ENCODE measurements around the gene STIP1. TPM values are rescaled to one million over a fixed set of nuclear protein-coding genes. Genes with fewer than 3 reads are reported as not detected.

STIP1 gene
- total RNA-seq, 1 donor from 2014 or later: 91.3 TPM

GRCh38 chr11:64198511-64198910, 12.5 kb downstream of the STIP1 start:
- intact Hi-C loops (cut with DNase I): no loop called here
- no peaks in the 10 kb centered on the region for H3K4me1 ChIP-seq
- no peaks in the 10 kb centered on the region for H3K27me3 ChIP-seq
- DNase-seq (ENCODE audit: extremely low spot score in 2 of 2): no peak
- H3K36me3 ChIP-seq: peaks cover 7 to 97% of the 10 kb centered on the region in 2 donors
- TF ChIP-seq CTCF (IDR thresholded peaks at IDR 0.05) (no peak), POLR2A (IDR thresholded peaks at IDR 0.05) (no peak), POLR2AphosphoS5 (IDR thresholded peaks at IDR 0.05; ENCODE audit: insufficient read depth in 1 of 2, low read depth in 1 of 2) (no peak)
- no peak overlapping the region for H3K27ac ChIP-seq
- H3K4me3 ChIP-seq: no peak overlapping the region
- no peaks in the 10 kb centered on the region for H3K9me3 ChIP-seq

- DNase-seq (ENCODE audit: extremely low spot score in 2 of 2): no peak
- TF ChIP-seq POLR2AphosphoS5 (IDR thresholded peaks at IDR 0.05; ENCODE audit: insufficient read depth in 1 of 2, low read depth in 1 of 2) (no peak), POLR2A (IDR thresholded peaks at IDR 0.05) (no peak), CTCF (IDR thresholded peaks at IDR 0.05) (no peak)
- Histone ChIP-seq H3K9me3 (no peaks in the 10 kb centered on the region), H3K4me3 (no peak overlapping the region), H3K27me3 (no peaks in the 10 kb centered on the region), H3K4me1 (peaks cover 11% of the 10 kb centered on the region), H3K36me3 (peaks cover 0 to 73% of the 10 kb centered on the region in 2 donors), H3K27ac (no peak overlapping the region)
- intact Hi-C loops (cut with DNase I): no loop called here
These were observed 15.6 kb downstream of the STIP1 start for GRCh38 chr11:64201543-64201942.

DNA sequence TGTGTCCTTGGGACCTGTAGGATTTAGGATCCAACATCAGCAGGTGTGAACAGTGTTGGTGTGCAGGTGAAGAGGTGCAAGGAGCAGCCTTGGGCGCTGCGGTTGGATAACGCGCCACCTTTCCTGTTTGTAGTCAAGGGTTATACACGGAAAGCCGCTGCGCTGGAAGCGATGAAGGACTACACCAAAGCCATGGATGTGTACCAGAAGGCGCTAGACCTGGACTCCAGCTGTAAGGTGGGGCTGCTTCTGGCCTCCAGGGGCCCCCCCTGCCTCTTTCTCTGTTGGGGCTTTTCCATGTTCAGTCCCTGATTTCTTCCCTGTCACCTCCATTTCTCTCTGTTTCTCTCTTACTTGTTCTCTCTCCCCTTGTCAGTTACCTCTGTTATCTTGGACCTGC, 17.0 kb downstream of the STIP1 start:
- H3K4me1 ChIP-seq: peaks cover 18% of the 10 kb centered on the region

DNA sequence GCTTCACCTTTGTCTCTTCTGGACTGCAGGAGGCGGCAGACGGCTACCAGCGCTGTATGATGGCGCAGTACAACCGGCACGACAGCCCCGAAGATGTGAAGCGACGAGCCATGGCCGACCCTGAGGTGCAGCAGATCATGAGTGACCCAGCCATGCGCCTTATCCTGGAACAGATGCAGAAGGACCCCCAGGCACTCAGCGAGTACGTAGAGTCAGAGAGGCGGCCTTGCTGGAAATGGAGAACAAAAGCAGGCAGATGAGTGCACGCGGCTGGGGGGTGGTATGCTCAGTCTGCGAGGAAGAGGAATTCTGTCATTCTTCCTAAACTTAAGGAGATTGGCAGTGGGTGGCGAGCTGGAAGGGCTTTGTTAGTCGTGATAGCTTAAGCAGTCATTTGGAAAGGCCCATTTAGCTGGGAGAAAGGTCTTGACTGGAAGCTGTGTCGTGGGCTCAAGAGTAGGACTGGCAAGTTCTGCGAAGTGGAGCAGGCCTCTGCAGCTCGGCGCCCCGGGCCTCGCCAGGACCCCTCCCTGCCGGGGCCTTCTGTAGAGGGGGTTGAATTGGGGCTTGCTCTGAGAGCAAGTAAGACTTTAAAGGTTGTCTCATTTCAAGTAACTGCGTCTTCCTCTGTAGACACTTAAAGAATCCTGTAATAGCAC, 17.6 kb downstream of the STIP1 start:
- Histone ChIP-seq H3K4me1 (peaks cover 23% of the 10 kb centered on the region), H3K36me3 (peaks cover 0 to 53% of the 10 kb centered on the region in 2 donors), H3K27ac (no peak overlapping the region), H3K27me3 (no peaks in the 10 kb centered on the region), H3K4me3 (no peak overlapping the region), H3K9me3 (no peaks in the 10 kb centered on the region)
- intact Hi-C loops (cut with DNase I): no loop called here
- TF ChIP-seq CTCF (IDR thresholded peaks at IDR 0.05): no peak
- TF ChIP-seq POLR2AphosphoS5 (IDR thresholded peaks at IDR 0.05; ENCODE audit: insufficient read depth in 1 of 2, low read depth in 1 of 2): no peak
- no peak for TF ChIP-seq POLR2A (IDR thresholded peaks at IDR 0.05)
- DNase-seq (ENCODE audit: extremely low spot score in 2 of 2): no peak

More for the DNA sequence above, 17.0 kb downstream of the STIP1 start:
- H3K4me3 ChIP-seq: no peak overlapping the region
- H3K27me3 ChIP-seq: no peaks in the 10 kb centered on the region
- TF ChIP-seq CTCF (IDR thresholded peaks at IDR 0.05): no peak
- no peak for TF ChIP-seq POLR2A (IDR thresholded peaks at IDR 0.05)
- no peak for TF ChIP-seq POLR2AphosphoS5 (IDR thresholded peaks at IDR 0.05; ENCODE audit: insufficient read depth in 1 of 2, low read depth in 1 of 2)
- intact Hi-C loops (cut with DNase I): no loop called here
- no peak for DNase-seq (ENCODE audit: extremely low spot score in 2 of 2)
- no peak overlapping the region for H3K27ac ChIP-seq
- no peaks in the 10 kb centered on the region for H3K9me3 ChIP-seq
- peaks cover 0 to 59% of the 10 kb centered on the region in 2 donors for H3K36me3 ChIP-seq

DNA sequence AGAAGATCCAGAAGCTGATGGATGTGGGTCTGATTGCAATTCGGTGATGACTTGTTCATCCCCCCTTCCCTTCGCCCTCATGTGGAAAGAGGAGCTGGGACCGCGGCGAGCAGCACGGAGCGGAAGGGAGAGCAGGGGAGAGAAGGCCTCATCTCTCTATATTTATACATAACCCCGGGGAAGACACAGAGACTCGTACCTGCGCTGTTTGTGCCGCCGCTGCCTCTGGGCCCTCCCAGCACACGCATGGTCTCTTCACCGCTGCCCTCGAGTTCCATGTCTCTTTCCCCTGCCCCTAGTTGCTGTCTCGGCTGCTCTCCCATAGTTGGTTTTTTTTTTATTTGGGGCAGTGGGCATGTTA, 18.1 kb downstream of the STIP1 start:
- DNase-seq (ENCODE audit: extremely low spot score in 2 of 2): no peak
- peaks cover 27% of the 10 kb centered on the region for H3K4me1 ChIP-seq
- H3K9me3 ChIP-seq: no peaks in the 10 kb centered on the region
- no peak for TF ChIP-seq CTCF (IDR thresholded peaks at IDR 0.05)
- no peak for TF ChIP-seq POLR2AphosphoS5 (IDR thresholded peaks at IDR 0.05; ENCODE audit: insufficient read depth in 1 of 2, low read depth in 1 of 2)
- no peak for TF ChIP-seq POLR2A (IDR thresholded peaks at IDR 0.05)
- peak overlapping the region; percentile 36 for H3K27ac ChIP-seq
- no peak overlapping the region for H3K4me3 ChIP-seq
- peaks cover 0 to 49% of the 10 kb centered on the region in 2 donors for H3K36me3 ChIP-seq
- intact Hi-C loops (cut with DNase I): no loop called here
- H3K27me3 ChIP-seq: no peaks in the 10 kb centered on the region
